Measurements from ENCODE around the gene ERC1.
A peak's percentile ranks its signal among the peaks of the same experiment; 100 is the strongest.
"Not testable (repeated sequence)": the region's sequence is repeated elsewhere in the genome, so short reads cannot be mapped to it uniquely, and the experiment has no call there.

Gene ERC1

GRCh38 chr12:1059162-1059561 lies 68.1 kb downstream of the ERC1 start:
- DNase-seq (ENCODE audit: low read depth) = peak; percentile 18
- no peak overlapping the region for H3K4me3 ChIP-seq (ENCODE audit: low read depth, low read length)

- no peak overlapping the region for H3K4me3 ChIP-seq (ENCODE audit: low read depth, low read length)
- no peak for DNase-seq (ENCODE audit: low read depth)
Observed at GRCh38 chr12:1063852-1064251, 72.8 kb downstream of the ERC1 start.

DNA sequence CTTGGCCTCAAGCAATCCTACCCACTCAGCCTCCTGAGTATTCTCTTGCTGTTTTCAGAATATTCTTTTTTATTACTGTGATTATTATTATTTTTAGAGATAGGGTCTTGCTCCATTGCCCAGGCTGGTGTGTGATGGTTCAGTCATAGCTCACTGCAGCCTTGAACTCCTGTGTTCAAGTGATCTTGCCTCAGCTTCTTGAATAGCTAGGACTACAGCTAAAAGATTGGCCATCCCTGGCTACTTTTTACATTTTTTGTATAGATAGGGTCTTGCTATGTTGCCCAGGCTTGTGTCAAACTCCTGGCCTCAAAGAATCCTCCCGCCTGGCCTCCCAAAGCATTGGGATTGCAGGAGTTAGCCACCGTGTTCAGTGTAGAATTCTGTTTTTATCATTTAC lies 73.3 kb downstream of the ERC1 start:
- no peak for DNase-seq (ENCODE audit: low read depth)
- H3K4me3 ChIP-seq (ENCODE audit: low read depth, low read length) = no peak overlapping the region

DNA sequence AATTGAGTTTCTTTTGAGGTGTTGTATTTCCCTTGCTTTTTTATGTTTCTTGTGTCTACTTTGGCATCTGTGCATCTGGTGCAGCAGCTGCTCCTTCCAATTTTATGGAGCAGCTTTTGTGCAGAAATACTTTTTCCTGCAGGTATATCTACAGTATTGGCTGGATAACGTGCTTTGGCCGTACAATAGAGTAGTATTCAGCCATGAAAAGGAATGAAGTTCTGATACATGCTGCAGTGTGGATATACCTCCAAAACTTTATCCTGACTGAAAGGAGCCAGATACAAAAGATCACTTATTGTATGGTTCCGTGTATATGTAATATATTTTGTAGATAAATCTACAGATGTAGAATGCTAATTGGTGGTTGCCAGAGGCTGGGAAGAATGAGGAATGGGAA lies 74.6 kb downstream of the ERC1 start:
- no peak overlapping the region for H3K4me3 ChIP-seq (ENCODE audit: low read depth, low read length)
- DNase-seq (ENCODE audit: low read depth) = no peak

GRCh38 chr12:1069846-1070245 lies 78.8 kb downstream of the ERC1 start:
- DNase-seq (ENCODE audit: low read depth) = no peak
- no peak overlapping the region for H3K4me3 ChIP-seq (ENCODE audit: low read depth, low read length)

DNA sequence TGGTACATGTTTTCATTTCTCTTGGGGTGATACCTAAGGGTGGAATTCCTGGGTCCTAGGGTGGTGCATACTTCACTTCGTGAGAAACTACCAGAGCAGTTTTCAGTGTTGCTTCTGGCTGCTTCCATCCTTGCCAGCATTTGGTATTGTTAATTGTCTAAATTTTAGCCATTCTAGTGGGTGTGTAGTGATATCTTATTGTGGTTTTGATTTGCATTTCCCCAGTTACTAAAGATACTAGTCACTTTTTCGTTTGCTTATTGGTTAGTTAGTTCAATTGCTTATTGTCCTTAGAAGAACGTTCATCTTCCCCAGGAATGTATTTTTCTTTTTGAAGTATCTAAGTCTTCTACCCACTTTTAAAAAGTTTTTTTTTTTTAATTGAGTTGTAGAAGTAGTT lies 80.2 kb downstream of the ERC1 start:
- no peak for DNase-seq (ENCODE audit: low read depth)
- H3K4me3 ChIP-seq (ENCODE audit: low read depth, low read length) = no peak overlapping the region

DNA sequence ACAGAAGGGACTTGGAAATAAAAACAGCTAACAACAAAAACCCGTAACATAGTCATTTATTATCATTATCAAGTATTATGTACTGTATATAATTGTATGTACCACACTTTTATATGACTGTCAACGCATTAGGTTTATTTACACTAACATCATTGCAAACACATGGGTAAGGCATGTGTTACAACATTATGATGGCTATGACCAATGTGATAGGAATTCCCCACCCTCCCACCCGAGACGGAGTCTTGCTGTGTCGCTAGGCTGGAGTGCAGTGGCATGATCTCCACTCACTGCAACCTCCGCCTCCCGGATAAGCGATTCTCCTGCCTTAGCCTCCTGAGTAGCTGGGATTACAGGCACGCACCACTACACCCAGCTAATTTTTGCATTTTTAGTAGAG lies 82.6 kb downstream of the ERC1 start:
- no peak overlapping the region for H3K4me3 ChIP-seq (ENCODE audit: low read depth, low read length)
- DNase-seq (ENCODE audit: low read depth) = no peak

- H3K4me3 ChIP-seq (ENCODE audit: low read depth, low read length) = no peak overlapping the region
Observed at GRCh38 chr12:1077036-1077803, 86.2 kb downstream of the ERC1 start.

GRCh38 chr12:1078002-1078401 lies 87.0 kb downstream of the ERC1 start:
- no peak for DNase-seq (ENCODE audit: low read depth)
- no peak overlapping the region for H3K4me3 ChIP-seq (ENCODE audit: low read depth, low read length)

More at GRCh38 chr12:1077036-1077803, 86.2 kb downstream of the ERC1 start:
- DNase-seq (ENCODE audit: low read depth) = no peak

GRCh38 chr12:1080520-1081223 lies 89.6 kb downstream of the ERC1 start:
- no peak overlapping the region for H3K4me3 ChIP-seq (ENCODE audit: low read depth, low read length)
- no peak for DNase-seq (ENCODE audit: low read depth)

DNA sequence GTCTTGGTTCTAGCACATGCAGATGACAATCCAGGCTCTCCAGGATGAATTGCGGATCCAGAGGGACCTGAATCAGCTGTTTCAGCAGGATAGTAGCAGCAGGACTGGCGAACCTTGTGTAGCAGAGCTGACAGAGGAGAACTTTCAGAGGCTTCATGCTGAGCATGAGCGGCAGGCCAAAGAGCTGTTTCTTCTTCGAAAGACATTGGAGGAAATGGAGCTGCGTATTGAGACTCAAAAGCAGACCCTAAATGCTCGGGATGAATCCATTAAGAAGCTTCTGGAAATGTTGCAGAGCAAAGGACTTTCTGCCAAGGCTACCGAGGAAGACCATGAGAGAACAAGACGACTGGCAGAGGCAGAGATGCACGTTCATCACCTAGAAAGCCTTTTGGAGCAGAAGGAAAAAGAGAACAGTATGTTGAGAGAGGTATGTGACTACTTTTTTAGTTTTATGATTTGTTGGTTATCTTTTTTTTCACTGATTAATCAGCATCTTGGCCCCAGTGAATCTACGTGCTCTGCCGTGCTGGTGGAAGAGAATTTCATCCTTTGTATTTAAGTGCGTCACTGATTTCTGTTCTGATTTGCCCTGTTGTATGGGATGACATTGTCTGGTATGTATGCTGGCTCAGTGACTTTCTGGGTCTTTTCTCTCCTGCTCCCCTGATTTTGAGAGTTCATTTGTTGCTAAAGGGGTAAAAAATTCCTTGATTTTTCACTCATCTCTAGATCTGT lies 92.3 kb downstream of the ERC1 start:
- DNase-seq (ENCODE audit: low read depth) = no peak

DNA sequence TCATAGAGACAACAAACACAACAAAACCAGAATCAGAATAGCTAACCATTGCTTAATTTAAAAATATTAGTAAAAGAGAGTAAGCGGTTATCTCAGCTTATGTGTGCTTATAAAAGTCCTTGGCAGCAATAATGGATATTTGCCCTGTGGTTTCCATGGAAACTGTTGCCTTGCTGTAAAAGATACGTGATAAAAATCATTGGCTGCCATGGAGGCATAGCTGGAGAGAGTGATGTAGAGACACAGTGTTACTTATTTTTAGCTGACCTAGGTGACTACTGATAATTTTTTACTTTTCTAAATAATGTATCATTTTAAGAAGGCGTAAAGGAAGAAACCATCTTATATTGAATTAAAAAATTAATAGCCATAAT lies 92.9 kb downstream of the ERC1 start:
- no peak overlapping the region for H3K4me3 ChIP-seq (ENCODE audit: low read depth, low read length)
- no peak for DNase-seq (ENCODE audit: low read depth)

More for the DNA sequence above, 92.3 kb downstream of the ERC1 start:
- H3K4me3 ChIP-seq (ENCODE audit: low read depth, low read length) = no peak overlapping the region

DNA sequence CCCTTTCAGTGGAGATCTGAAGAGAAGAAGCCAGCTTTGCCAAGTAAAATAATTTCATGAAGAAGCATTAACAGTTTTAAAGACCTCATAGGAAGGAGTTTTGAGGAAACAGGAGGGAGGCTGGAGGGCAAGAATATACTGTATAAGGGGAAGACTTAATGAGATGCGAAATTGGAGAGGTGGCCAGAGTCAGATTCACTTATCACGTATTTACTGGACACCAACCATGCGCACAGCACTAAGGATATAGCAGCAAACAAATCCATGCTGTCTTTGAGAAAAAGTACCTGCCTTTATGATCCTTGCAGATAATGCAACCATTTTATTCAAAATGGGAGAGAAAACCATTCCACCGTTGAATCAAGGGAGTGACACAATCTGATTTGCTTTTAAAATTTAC lies 100.3 kb downstream of the ERC1 start:
- DNase-seq (ENCODE audit: low read depth) = no peak
- H3K4me3 ChIP-seq (ENCODE audit: low read depth, low read length) = no peak overlapping the region

DNA sequence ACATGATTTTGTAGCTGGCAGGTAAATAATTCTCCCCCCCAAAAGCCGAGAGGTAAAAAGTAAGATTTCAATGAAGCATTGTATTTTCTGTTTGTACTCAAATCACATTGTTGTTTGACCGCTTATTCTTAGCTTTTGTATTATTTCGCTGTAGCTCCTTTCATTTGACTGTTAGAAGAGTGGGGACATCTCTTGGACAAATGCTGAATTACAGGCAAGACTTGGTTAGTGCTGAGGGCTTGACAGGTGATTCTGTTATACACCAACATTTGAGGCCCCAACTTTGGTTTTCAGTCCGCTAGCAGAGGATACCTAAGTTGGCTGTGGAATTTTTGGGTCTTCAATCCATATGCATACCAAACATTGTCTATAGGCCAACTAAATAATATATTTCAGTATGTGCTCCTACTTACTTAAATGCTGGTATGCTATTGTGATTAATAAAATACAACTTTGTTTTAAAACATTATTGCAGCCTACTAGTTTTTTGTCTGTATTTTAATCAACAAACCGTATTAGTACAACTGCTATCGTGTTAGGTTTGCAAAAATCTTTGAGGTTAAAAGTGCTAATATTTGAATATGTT lies 102.2 kb downstream of the ERC1 start:
- DNase-seq (ENCODE audit: low read depth) = peak; percentile 30
- no peak overlapping the region for H3K4me3 ChIP-seq (ENCODE audit: low read depth, low read length)

GRCh38 chr12:1094714-1095113 lies 103.7 kb downstream of the ERC1 start:
- no peak overlapping the region for H3K4me3 ChIP-seq (ENCODE audit: low read depth, low read length)
- no peak for DNase-seq (ENCODE audit: low read depth)

DNA sequence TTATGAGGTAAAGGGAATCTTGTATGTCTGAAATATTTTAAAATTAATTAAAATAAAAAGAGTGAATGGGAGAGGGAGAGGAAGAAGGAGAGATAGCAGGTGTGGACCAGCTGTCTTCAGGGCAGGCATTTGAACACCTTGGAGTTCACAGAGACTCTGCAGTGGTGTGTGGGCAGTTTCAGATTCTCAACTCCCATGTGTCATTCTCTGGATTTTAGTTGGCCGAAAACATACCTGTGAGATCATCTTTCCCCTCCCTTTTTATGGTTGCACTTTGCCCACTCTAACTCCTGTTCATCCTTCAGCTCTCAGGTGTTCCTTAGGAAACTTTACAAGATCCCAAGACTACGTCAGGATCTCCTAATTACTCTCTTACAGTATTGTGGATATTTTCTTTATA lies 108.1 kb downstream of the ERC1 start:
- H3K4me3 ChIP-seq (ENCODE audit: low read depth, low read length) = no peak overlapping the region
- DNase-seq (ENCODE audit: low read depth) = no peak

DNA sequence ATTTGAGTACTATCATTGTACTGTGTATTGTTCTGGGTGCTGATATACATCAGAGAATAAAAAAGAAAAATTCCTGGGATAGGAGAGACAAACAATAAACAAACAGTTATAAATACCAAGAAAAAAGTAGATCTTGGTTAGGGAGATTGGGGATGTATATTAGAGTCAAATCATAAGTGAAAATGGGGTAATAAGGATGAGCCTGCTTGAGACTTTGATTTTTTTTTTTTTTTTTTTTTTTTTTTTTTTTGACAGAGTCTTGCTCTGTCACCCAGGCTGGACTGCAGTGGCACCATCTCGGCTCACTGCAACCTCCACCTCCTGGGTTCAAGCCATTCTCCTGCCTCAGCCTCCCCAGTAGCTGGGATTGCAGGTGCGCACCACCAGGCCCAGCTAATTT lies 108.6 kb downstream of the ERC1 start:
- not testable (repeated sequence) for DNase-seq (ENCODE audit: low read depth); H3K4me3 ChIP-seq (ENCODE audit: low read depth, low read length)

- no peak overlapping the region for H3K4me3 ChIP-seq (ENCODE audit: low read depth, low read length)
- DNase-seq (ENCODE audit: low read depth) = no peak
Observed at GRCh38 chr12:1102115-1102514, 111.1 kb downstream of the ERC1 start.

- no peak for DNase-seq (ENCODE audit: low read depth)
- no peak overlapping the region for H3K4me3 ChIP-seq (ENCODE audit: low read depth, low read length)
Observed at GRCh38 chr12:1102791-1103450, 111.9 kb downstream of the ERC1 start.

DNA sequence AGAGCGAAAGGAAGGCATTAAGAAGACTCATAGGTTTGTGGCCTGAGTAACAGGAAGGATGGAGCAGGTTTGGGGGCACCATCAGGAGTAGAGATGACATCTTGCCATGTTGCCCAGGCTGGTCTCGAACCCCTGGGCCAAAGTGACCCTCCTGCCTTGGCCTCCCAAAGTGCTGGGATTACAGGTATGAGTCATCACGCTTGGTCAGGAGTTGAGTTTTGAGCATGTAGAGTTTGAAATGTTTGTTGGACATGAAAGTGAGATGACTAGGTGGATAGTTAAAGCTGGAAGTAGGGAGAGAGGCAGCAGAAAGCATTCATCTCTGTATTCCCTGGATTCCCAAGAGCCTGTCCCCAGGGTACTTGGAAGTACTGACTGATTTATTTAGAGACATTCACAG lies 112.6 kb downstream of the ERC1 start:
- no peak overlapping the region for H3K4me3 ChIP-seq (ENCODE audit: low read depth, low read length)
- no peak for DNase-seq (ENCODE audit: low read depth)

All from skeletal muscle cell (primary cell).